ENCODE results near the gene IMP4. TPM values are rescaled to one million over a fixed set of nuclear protein-coding genes. Genes with fewer than 3 reads are reported as not detected.

The IMP4 gene
- total and polyA plus RNA-seq, 10 of the 15 experiments (the other 5 are each of a cell fraction or from before 2014, with no cell fraction given), result 41.4 to 242 (median 166) TPM

GRCh38 chr2:130342020-130342532 is 621 bp upstream of the IMP4 start (continued):
- no peak for TF ChIP-seq SIX5 (IDR thresholded peaks at IDR 0.05; ENCODE audit: low read depth, low read length, severe bottlenecking)
- no peak for TF ChIP-seq NR2C1 (IDR thresholded peaks at IDR 0.05)
- TF ChIP-seq PAX5 (IDR thresholded peaks at IDR 0.05; ENCODE audit: borderline replicate concordance, low read depth, low read length), result 0 out of 2 replicates have a peak, but pooled peaks have one; percentile 18
- no peak for TF ChIP-seq WRNIP1 (IDR thresholded peaks at IDR 0.05; ENCODE audit: borderline replicate concordance, low read depth, low read length)
- no peak for TF ChIP-seq CBX3 (IDR thresholded peaks at IDR 0.05; ENCODE audit: borderline replicate concordance, low read depth)
- no peak for TF ChIP-seq SUZ12 (IDR thresholded peaks at IDR 0.05; ENCODE audit: unreplicated experiment)
- TF ChIP-seq EZH2 (IDR thresholded peaks at IDR 0.05; ENCODE audit: borderline replicate concordance, control insufficient read depth, low read depth, low read length), result no peak
- TF ChIP-seq TCF12 (IDR thresholded peaks at IDR 0.05; ENCODE audit: low read depth, low read length), result no peak
- TF ChIP-seq PAX8 (IDR thresholded peaks at IDR 0.05), result 0 out of 2 replicates have a peak, but pooled peaks have one; percentile 81
- peak; percentile 55; the same call in 1 of the 2 replicates for TF ChIP-seq HDAC2 (IDR thresholded peaks at IDR 0.05)
- peak; percentile 47; the same call in 1 of the 2 replicates for TF ChIP-seq NR2F1 (conservative IDR thresholded peaks at IDR 0.05)
- TF ChIP-seq BCL3 (IDR thresholded peaks at IDR 0.05; ENCODE audit: borderline replicate concordance, insufficient read depth, low read depth, low read length, poor library complexity, severe bottlenecking), result no peak
- no peak; the same call in 1 of the 2 replicates for TF ChIP-seq ELK1 (IDR thresholded peaks at IDR 0.05; ENCODE audit: low read depth, low read length)
- TF ChIP-seq RAD51 (IDR thresholded peaks at IDR 0.05), result no peak
- TF ChIP-seq RBBP5 (conservative IDR thresholded peaks at IDR 0.05), result no peak
- TF ChIP-seq CHD1 (IDR thresholded peaks at IDR 0.05; ENCODE audit: low read depth, low read length), result no peak
- no peak for TF ChIP-seq NR2C2 (IDR thresholded peaks at IDR 0.05; ENCODE audit: borderline replicate concordance, control insufficient read depth, insufficient read length, low read depth)
- no peak for TF ChIP-seq RB1 (IDR thresholded peaks at IDR 0.05; ENCODE audit: borderline replicate concordance)
- no peak; the same call in 1 of the 2 replicates for TF ChIP-seq GATAD2B (conservative IDR thresholded peaks at IDR 0.05; ENCODE audit: low read depth)
- no peak for TF ChIP-seq REST (IDR thresholded peaks at IDR 0.05; ENCODE audit: low read depth, low read length)
- TF ChIP-seq MTA3 (IDR thresholded peaks at IDR 0.05; ENCODE audit: borderline replicate concordance, low read length), result no peak; the same call in 1 of the 2 replicates
- no peak for TF ChIP-seq ZNF274 (IDR thresholded peaks at IDR 0.05; ENCODE audit: insufficient read depth, insufficient read length)
- TF ChIP-seq CBX5 (IDR thresholded peaks at IDR 0.05; ENCODE audit: low read depth), result no peak
- TF ChIP-seq YY1 (IDR thresholded peaks at IDR 0.05; ENCODE audit: low read depth, low read length), result no peak
- TF ChIP-seq ZNF217 (IDR thresholded peaks at IDR 0.05), result no peak
- no peak for TF ChIP-seq TCF7 (IDR thresholded peaks at IDR 0.05; ENCODE audit: borderline replicate concordance)

Data from GM12878 (cell line).